SK-N-SH (cell line): ENCODE measurements around the gene KRTAP12-4. TPM values are rescaled to one million over a fixed set of nuclear protein-coding genes. Genes with fewer than 3 reads are reported as not detected.

Experiments used
- CTCF ChIA-PET: fragments of 300-600, 350-600 bp; formaldehyde crosslinking; extraction: SDS; loops from one replicate; lab custom pipeline; 2021; lab: Yijun Ruan, JAX
- POLR2A ChIA-PET: fragments of 350-600 bp; sonication (Branson Sonifier 250); formaldehyde crosslinking; extraction: SDS; loops from one replicate; lab custom pipeline; 2020; ENCODE audit warnings: antibody characterized with exemption, inconsistent platforms; lab: Yijun Ruan, JAX
- DNase-seq: peaks from one replicate; pipeline ENCODE4 v3.0.0; 2012
- H2AFZ ChIP-seq: fragments of 200-600 bp; sonication (generic); 2 replicates; pipeline ENCODE4 v1.8.1; 2016; ENCODE audit warnings: antibody characterized with exemption, mild to moderate bottlenecking, low read depth
- H3F3A ChIP-seq: fragments of 200-600 bp; sonication (generic); replicated peaks from 2 replicates; pipeline ENCODE3; 2016; ENCODE audit warnings: antibody characterized with exemption, mild to moderate bottlenecking; ENCODE audit not compliant: insufficient read depth
- H3K27ac ChIP-seq, 2 experiments: fragments of 200-500 bp in 1 of 2; fragments of 200-600 bp in 1 of 2; sonication (Bioruptor generic) in 1 of 2; sonication (generic), shearing (Covaris generic) in 1 of 2; 2 replicates each; pipeline versions ENCODE4 v1.5.1 to v1.6.1; 2014 to 2016; ENCODE audit warnings: low read depth in 2 of 2, inconsistent platforms in 1 of 2, low read length in 1 of 2, mild to moderate bottlenecking in 1 of 2, mixed read lengths in 1 of 2
- H3K27me3 ChIP-seq: fragments of 200-600 bp; sonication (generic), shearing (Covaris generic); 2 replicates; pipeline ENCODE4 v1.6.1; 2016; ENCODE audit warnings: mixed run types; ENCODE audit not compliant: insufficient read depth
- H3K36me3 ChIP-seq, 2 experiments: fragments of 200-500 bp in 1 of 2; fragments of 200-600 bp in 1 of 2; sonication (Bioruptor generic) in 1 of 2; sonication (generic) in 1 of 2; replicated peaks in 1 of 2; 2 replicates each; pipeline versions ENCODE3 to v1.5.1; 2014 to 2016; ENCODE audit warnings: low read length in 1 of 2, mild to moderate bottlenecking in 1 of 2; ENCODE audit not compliant: insufficient read depth in 2 of 2, control insufficient read depth in 1 of 2
- H3K4me1 ChIP-seq, 2 experiments: fragments of 200-500 bp in 1 of 2; fragments of 200-600 bp in 1 of 2; sonication (Bioruptor generic) in 1 of 2; sonication (generic), shearing (Covaris generic) in 1 of 2; 2 replicates each; pipeline versions ENCODE4 v1.5.1 to v1.6.1; 2014 to 2016; ENCODE audit warnings: low read depth in 1 of 2, low read length in 1 of 2, mixed run types in 1 of 2; ENCODE audit not compliant: insufficient read depth in 2 of 2, control insufficient read depth in 1 of 2
- H3K4me2 ChIP-seq: fragments of 200-600 bp; sonication (generic), shearing (Covaris generic); 2 replicates; pipeline ENCODE4 v1.6.1; 2017; ENCODE audit warnings: mixed run types
- H3K4me3 ChIP-seq, 2 experiments: fragments of 200-500 bp in 1 of 2; fragments of 200-600 bp in 1 of 2; sonication (Bioruptor generic) in 1 of 2; sonication (generic), shearing (Covaris generic) in 1 of 2; 2 replicates each; pipeline versions ENCODE4 v1.5.1 to v1.8.1; 2014 to 2016; ENCODE audit warnings: low read depth in 2 of 2, inconsistent platforms in 1 of 2, low read length in 1 of 2, mild to moderate bottlenecking in 1 of 2, mixed read lengths in 1 of 2, moderate library complexity in 1 of 2
- H3K79me2 ChIP-seq: fragments of 200-600 bp; sonication (generic); 2 replicates; pipeline ENCODE4 v1.8.1; 2017; ENCODE audit warnings: mild to moderate bottlenecking; ENCODE audit not compliant: insufficient read depth
- H3K9ac ChIP-seq: fragments of 200-600 bp; sonication (generic); 2 replicates; pipeline ENCODE4 v1.6.1; 2017; ENCODE audit warnings: mixed run types
- H3K9me2 ChIP-seq: fragments of 200-600 bp; sonication (generic); 2 replicates; pipeline ENCODE4 v1.6.1; 2017; ENCODE audit warnings: mixed run types
- H3K9me3 ChIP-seq: fragments of 200-600 bp; sonication (generic); 2 replicates; pipeline ENCODE4 v1.6.1; 2017; ENCODE audit warnings: mixed run types, mild to moderate bottlenecking, moderate library complexity
- H4K20me1 ChIP-seq: fragments of 200-600 bp; sonication (generic); 2 replicates; pipeline ENCODE4 v1.6.1; 2017; ENCODE audit warnings: mild to moderate bottlenecking, mixed run types; ENCODE audit not compliant: insufficient read depth
- CHD2 ChIP-seq: fragments of 150-350 bp; IDR thresholded peaks from 2 replicates; pipeline ENCODE4 v1.6.1; 2018; ENCODE audit warnings: low read length; ENCODE audit not compliant: partially characterized antibody
- ELF1 ChIP-seq: IDR thresholded peaks from 2 replicates; pipeline ENCODE4 v1.4.0; 2012
- FOSL2 ChIP-seq: IDR thresholded peaks from 2 replicates; pipeline ENCODE4 v1.4.0; 2012; ENCODE audit warnings: low read depth, mild to moderate bottlenecking, moderate library complexity, borderline replicate concordance
- FOXJ3 ChIP-seq: sonication (generic); formaldehyde crosslinking; IDR thresholded peaks from 2 replicates; pipeline ENCODE4 v1.5.1; 2020; ENCODE audit warnings: mild to moderate bottlenecking, missing genetic modification reagents
- FOXM1 ChIP-seq: IDR thresholded peaks from 2 replicates; pipeline ENCODE4 v1.4.0; 2012; ENCODE audit warnings: low read depth, mild to moderate bottlenecking
- GABPA ChIP-seq: IDR thresholded peaks from 2 replicates; pipeline ENCODE4 v1.4.0; 2012; ENCODE audit warnings: low read depth, mild to moderate bottlenecking
- GATA2 ChIP-seq: sonication (generic); formaldehyde crosslinking; IDR thresholded peaks from 2 replicates; pipeline ENCODE4 v1.5.0; 2020; ENCODE audit warnings: mild to moderate bottlenecking, missing genetic modification reagents
- MEF2A ChIP-seq: IDR thresholded peaks from 2 replicates; pipeline ENCODE4 v1.4.0; 2012; ENCODE audit warnings: low read depth, borderline replicate concordance
- MXI1 ChIP-seq: IDR thresholded peaks from 2 replicates; pipeline ENCODE4 v1.6.1; 2012; ENCODE audit warnings: mild to moderate bottlenecking, low read depth, low read length, improper control_type of control experiment
- NFIC ChIP-seq: IDR thresholded peaks from 2 replicates; pipeline ENCODE4 v1.4.0; 2012; ENCODE audit warnings: borderline replicate concordance
- NRF1 ChIP-seq: IDR thresholded peaks from 2 replicates; pipeline ENCODE4 v1.6.1; 2012; ENCODE audit warnings: low read depth, mild to moderate bottlenecking, low read length
- RAD21 ChIP-seq: IDR thresholded peaks from 2 replicates; pipeline ENCODE4 v1.6.1; 2012; ENCODE audit warnings: mild to moderate bottlenecking, low read length
- RCOR1 ChIP-seq: fragments of 150-350 bp; IDR thresholded peaks from 2 replicates; pipeline ENCODE4 v1.6.1; 2017; ENCODE audit warnings: antibody characterized with exemption, low read length
- RFX5 ChIP-seq: IDR thresholded peaks from 2 replicates; pipeline ENCODE4 v1.6.1; 2012; ENCODE audit warnings: mild to moderate bottlenecking, improper control_type of control experiment, low read length
- SIN3A ChIP-seq: IDR thresholded peaks from 2 replicates; pipeline ENCODE4 v1.6.1; 2012; ENCODE audit warnings: low read depth, mild to moderate bottlenecking, low read length, moderate library complexity, borderline replicate concordance
- SMC3 ChIP-seq: IDR thresholded peaks from 2 replicates; pipeline ENCODE4 v1.6.1; 2012; ENCODE audit warnings: low read depth, low read length, improper control_type of control experiment
- YY1 ChIP-seq: IDR thresholded peaks from 2 replicates; pipeline ENCODE4 v1.4.0; 2012; ENCODE audit warnings: low read depth, mild to moderate bottlenecking
- WGBS: methylation state at CpG from one replicate; pipeline ENCODE4 v1.1.6; 2017; ENCODE audit warnings: low lambda C conversion rate; 5-methylcytosine and 5-hydroxymethylcytosine counted together
- polyA plus RNA-seq, 3 experiments: library from polyadenylated mRNA; depleted of rRNA; stranded (reverse); fragments of >200 nt; gene quantifications; 2 replicates each; pipeline ENCODE4 v1.2.3, GENCODE V29; 2012
- TF ChIP-seq, protein P1 (sequence below): fragments of 150-350 bp; IDR thresholded peaks from 2 replicates; pipeline ENCODE4 v1.6.1; 2017; ENCODE audit warnings: antibody characterized with exemption, low read length, low read depth, borderline replicate concordance
- TF ChIP-seq, protein P2 (sequence below): IDR thresholded peaks from 2 replicates; pipeline ENCODE4 v1.4.0; 2012; ENCODE audit warnings: low read depth
- TF ChIP-seq, protein P3 (sequence below): IDR thresholded peaks from 2 replicates; pipeline ENCODE4 v1.6.1; 2012; ENCODE audit warnings: mild to moderate bottlenecking, low read depth, low read length, moderate library complexity

The KRTAP12-4 gene
- polyA plus RNA-seq, 1 of the 3 experiments (the other 2 are of a cell fraction), result not detected

DNA sequence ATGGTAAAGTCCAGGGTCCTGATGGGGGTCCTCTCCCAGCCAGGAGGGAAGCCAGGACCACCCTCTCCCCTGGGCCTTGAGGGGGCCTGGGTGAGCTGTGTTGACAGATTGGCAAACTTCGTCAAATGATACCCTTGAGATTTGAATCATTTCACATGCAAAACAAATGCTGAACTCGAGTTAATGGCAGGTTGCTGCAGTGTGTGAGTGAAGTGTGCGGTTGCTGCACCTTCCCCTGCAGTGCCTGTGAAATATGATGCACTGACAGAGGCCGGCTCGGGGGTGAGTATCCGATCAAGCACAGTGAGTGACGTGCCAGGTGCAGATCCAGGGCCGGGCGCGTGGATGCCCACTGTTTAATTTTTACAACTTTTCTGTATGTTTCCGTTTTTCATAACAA lies 33.2 kb upstream of the KRTAP12-4 start:
- no peak for DNase-seq
- no peaks in the 10 kb centered on the region for H3K79me2 ChIP-seq
- H2AFZ ChIP-seq, result no peak overlapping the region
- 0 out of 2 replicates have a peak, but pooled peaks cover 7% of the 10 kb centered on the region for H3K9me3 ChIP-seq
- no peaks in the 10 kb centered on the region for H4K20me1 ChIP-seq
- TF ChIP-seq RFX5, result no peak
- TF ChIP-seq SIN3A, result no peak
- no peak for TF ChIP-seq SMC3
- no peak for TF ChIP-seq MXI1
- TF ChIP-seq, protein P1, sequence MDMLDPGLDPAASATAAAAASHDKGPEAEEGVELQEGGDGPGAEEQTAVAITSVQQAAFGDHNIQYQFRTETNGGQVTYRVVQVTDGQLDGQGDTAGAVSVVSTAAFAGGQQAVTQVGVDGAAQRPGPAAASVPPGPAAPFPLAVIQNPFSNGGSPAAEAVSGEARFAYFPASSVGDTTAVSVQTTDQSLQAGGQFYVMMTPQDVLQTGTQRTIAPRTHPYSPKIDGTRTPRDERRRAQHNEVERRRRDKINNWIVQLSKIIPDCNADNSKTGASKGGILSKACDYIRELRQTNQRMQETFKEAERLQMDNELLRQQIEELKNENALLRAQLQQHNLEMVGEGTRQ, result no peak
- no peak for TF ChIP-seq GATA2
- no peak for TF ChIP-seq CHD2
- TF ChIP-seq ELF1, result no peak
- TF ChIP-seq, protein P2, sequence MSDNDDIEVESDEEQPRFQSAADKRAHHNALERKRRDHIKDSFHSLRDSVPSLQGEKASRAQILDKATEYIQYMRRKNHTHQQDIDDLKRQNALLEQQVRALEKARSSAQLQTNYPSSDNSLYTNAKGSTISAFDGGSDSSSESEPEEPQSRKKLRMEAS, result no peak
- TF ChIP-seq NRF1, result no peak
- TF ChIP-seq FOSL2, result no peak
- TF ChIP-seq FOXJ3, result no peak
- TF ChIP-seq GABPA, result no peak
- TF ChIP-seq RAD21, result no peak
- no peak for TF ChIP-seq FOXM1
- no peak for TF ChIP-seq YY1
- no peak for TF ChIP-seq NFIC
- TF ChIP-seq, protein P3, sequence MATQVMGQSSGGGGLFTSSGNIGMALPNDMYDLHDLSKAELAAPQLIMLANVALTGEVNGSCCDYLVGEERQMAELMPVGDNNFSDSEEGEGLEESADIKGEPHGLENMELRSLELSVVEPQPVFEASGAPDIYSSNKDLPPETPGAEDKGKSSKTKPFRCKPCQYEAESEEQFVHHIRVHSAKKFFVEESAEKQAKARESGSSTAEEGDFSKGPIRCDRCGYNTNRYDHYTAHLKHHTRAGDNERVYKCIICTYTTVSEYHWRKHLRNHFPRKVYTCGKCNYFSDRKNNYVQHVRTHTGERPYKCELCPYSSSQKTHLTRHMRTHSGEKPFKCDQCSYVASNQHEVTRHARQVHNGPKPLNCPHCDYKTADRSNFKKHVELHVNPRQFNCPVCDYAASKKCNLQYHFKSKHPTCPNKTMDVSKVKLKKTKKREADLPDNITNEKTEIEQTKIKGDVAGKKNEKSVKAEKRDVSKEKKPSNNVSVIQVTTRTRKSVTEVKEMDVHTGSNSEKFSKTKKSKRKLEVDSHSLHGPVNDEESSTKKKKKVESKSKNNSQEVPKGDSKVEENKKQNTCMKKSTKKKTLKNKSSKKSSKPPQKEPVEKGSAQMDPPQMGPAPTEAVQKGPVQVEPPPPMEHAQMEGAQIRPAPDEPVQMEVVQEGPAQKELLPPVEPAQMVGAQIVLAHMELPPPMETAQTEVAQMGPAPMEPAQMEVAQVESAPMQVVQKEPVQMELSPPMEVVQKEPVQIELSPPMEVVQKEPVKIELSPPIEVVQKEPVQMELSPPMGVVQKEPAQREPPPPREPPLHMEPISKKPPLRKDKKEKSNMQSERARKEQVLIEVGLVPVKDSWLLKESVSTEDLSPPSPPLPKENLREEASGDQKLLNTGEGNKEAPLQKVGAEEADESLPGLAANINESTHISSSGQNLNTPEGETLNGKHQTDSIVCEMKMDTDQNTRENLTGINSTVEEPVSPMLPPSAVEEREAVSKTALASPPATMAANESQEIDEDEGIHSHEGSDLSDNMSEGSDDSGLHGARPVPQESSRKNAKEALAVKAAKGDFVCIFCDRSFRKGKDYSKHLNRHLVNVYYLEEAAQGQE, result no peak
- TF ChIP-seq RCOR1, result no peak
- no peak for TF ChIP-seq MEF2A
- no peaks in the 10 kb centered on the region for H3K4me1 ChIP-seq
- H3K4me3 ChIP-seq, result no peak overlapping the region
- no peaks in the 10 kb centered on the region for H3K9me2 ChIP-seq
- ChIA-PET POLR2A (no interaction called here), CTCF (interaction anchor here (1.1 kb wide), 1 partner anchor 26 kb away, joined by 3 read pairs; no protein-coding TSS in a partner anchor)
- H3K9ac ChIP-seq, result no peak overlapping the region
- peaks cover 34% of the 10 kb centered on the region for H3K27me3 ChIP-seq
- no peak overlapping the region for H3K4me2 ChIP-seq
- no peaks in the 10 kb centered on the region for H3F3A ChIP-seq
- WGBS, result 20% methylated on average over 11 of the region's 11 CpGs
- no peak overlapping the region for H3K27ac ChIP-seq
- H3K36me3 ChIP-seq, result no peaks in the 10 kb centered on the region
